Lower lobe of right lung (tissue), 2 donors: ENCODE measurements around the gene CORO2B. TPM values are rescaled to one million over a fixed set of nuclear protein-coding genes. Genes with fewer than 3 reads are reported as not detected.
A peak's percentile ranks its signal among the peaks of the same experiment; 100 is the strongest.

Source experiments
- ATAC-seq, 2 donors: fragments of 200-7000 bp; cut with Tn5 transposase; one replicate each; pipeline ENCODE4 v1.9.1; 2020 to 2022; ENCODE audit warnings: mild to moderate bottlenecking in 2 of 2, moderate library complexity in 2 of 2
- DNase-seq: peaks from one replicate; pipeline ENCODE4 v3.0.0-alpha.2; 2020
- H3K27ac ChIP-seq: fragments of 200-600 bp; one replicate; pipeline ENCODE4 v1.8.0; 2022
- H3K27me3 ChIP-seq: fragments of 200-600 bp; one replicate; pipeline ENCODE4 v1.8.0; 2022; ENCODE audit warnings: low read depth
- H3K36me3 ChIP-seq: fragments of 200-600 bp; one replicate; pipeline ENCODE4 v1.8.0; 2022; ENCODE audit warnings: mild to moderate bottlenecking
- H3K4me1 ChIP-seq: fragments of 200-600 bp; one replicate; pipeline ENCODE4 v1.8.0; 2022
- H3K4me3 ChIP-seq: fragments of 200-600 bp; one replicate; pipeline ENCODE4 v1.8.0; 2022; ENCODE audit warnings: mild to moderate bottlenecking
- H3K9me3 ChIP-seq: fragments of 200-600 bp; one replicate; pipeline ENCODE4 v1.8.0; 2022
- intact Hi-C: fragments of 100-400 bp; cut with DNase I; formaldehyde crosslinking; loops from one replicate; pipeline ENCODE4 v1.11.0; 2022
- long read RNA-seq: library from polyadenylated mRNA; unstranded; transcript quantifications from one replicate; pipeline ENCODE4 v2.0.0, GENCODE V29; 2021
- total RNA-seq: library from RNA; stranded (reverse); fragmentation: NEBNext Ultra II Directional; extraction: Animal tissue kit (Norgen Biotek cat#: 25700); gene quantifications from one replicate; pipeline ENCODE4 v1.2.1, GENCODE V29; 2021
- TF ChIP-seq, protein P1 (sequence below): fragments of 200-600 bp; IDR thresholded peaks from one replicate; pipeline ENCODE4 v1.8.0; 2022; ENCODE audit warnings: antibody characterized with exemption, mild to moderate bottlenecking
- donor health status: DM: no; HTN: yes; CAD: no; lungs with severe emphysema.

The CORO2B gene
- 6.8 TPM for total RNA-seq
- long read RNA-seq, partial matches to known transcripts: 7 of 13 reads
- long read RNA-seq, other reads (novel, unspliced or antisense): 2 of 13 reads

- H3K27ac ChIP-seq: peak within 1 kb of the TSS; percentile 73
- ATAC-seq (peak in 1 of 2 donors; percentile 3), DNase-seq (no peak)
- no peaks in the 10 kb centered on the region for H3K36me3 ChIP-seq
- TF ChIP-seq, protein P1, sequence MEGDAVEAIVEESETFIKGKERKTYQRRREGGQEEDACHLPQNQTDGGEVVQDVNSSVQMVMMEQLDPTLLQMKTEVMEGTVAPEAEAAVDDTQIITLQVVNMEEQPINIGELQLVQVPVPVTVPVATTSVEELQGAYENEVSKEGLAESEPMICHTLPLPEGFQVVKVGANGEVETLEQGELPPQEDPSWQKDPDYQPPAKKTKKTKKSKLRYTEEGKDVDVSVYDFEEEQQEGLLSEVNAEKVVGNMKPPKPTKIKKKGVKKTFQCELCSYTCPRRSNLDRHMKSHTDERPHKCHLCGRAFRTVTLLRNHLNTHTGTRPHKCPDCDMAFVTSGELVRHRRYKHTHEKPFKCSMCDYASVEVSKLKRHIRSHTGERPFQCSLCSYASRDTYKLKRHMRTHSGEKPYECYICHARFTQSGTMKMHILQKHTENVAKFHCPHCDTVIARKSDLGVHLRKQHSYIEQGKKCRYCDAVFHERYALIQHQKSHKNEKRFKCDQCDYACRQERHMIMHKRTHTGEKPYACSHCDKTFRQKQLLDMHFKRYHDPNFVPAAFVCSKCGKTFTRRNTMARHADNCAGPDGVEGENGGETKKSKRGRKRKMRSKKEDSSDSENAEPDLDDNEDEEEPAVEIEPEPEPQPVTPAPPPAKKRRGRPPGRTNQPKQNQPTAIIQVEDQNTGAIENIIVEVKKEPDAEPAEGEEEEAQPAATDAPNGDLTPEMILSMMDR: no peak
- peak within 1 kb of the TSS; percentile 69 for H3K4me3 ChIP-seq
- no peaks in the 10 kb centered on the region for H3K9me3 ChIP-seq
- peaks cover 7% of the 10 kb centered on the region for H3K27me3 ChIP-seq
- H3K4me1 ChIP-seq: peaks cover 19% of the 10 kb centered on the region
- intact Hi-C loops: no loop called here
These were observed at the start of gene CORO2B for GRCh38 chr15:68578980-68579935. Gene CORO2B (plus strand): TSS chr15:68578993. CDS start chr15:68579263, 270 bp downstream.

DNA sequence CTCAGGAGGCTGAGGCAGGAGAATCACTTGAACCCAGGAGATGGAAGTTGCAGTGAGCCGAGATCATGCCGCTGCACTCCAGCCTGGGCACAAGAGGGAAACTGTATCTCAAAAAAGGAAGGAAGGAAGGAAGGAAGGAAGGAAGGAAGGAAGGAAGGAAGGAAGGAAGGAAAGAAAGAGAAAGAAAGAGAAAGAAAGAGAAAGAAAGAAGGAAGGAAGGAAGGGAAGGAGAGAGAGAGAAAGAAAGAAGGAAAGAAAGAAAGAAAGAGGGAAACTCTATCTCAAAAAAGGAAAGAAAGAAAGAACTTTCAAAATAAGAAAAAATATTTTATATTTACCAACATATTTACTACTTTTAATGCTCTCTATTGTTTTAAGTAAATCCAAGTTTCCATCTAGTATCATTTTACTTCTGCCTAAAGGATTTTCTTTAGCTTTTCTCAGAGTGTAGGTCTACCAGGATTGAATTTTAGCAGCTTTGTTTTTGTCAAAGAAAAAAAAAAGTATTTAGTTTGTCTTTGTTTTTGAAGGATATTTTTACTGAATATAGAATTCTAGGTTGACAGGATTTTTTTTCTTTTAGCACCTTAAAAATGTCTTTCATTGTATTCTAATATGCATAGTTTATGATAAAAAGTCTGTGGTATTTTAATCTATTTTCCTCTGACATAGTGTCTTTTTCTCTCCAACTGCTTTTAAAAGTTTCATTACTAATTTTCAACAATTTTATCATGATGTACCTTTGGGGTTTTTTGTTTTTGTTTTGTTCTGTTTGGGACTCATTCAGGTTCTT is 47.2 kb upstream of the CORO2B start:
- TF ChIP-seq, protein P1: no peak
- Histone ChIP-seq H3K27me3 (no peaks in the 10 kb centered on the region), H3K9me3 (peaks cover 11% of the 10 kb centered on the region), H3K4me3 (no peak overlapping the region), H3K36me3 (no peaks in the 10 kb centered on the region), H3K27ac (no peak overlapping the region), H3K4me1 (no peaks in the 10 kb centered on the region)
- ATAC-seq (no peak), DNase-seq (no peak)
- intact Hi-C loops: no loop called here

- H3K27me3 ChIP-seq: no peaks in the 10 kb centered on the region
- TF ChIP-seq, protein P1: no peak
- peaks cover 11% of the 10 kb centered on the region for H3K9me3 ChIP-seq
- ATAC-seq (no peak), DNase-seq (no peak)
- intact Hi-C loops: no loop called here
- H3K27ac ChIP-seq: no peak overlapping the region
- H3K36me3 ChIP-seq: no peaks in the 10 kb centered on the region
- no peaks in the 10 kb centered on the region for H3K4me1 ChIP-seq
- H3K4me3 ChIP-seq: no peak overlapping the region
These were observed 42.3 kb upstream of the CORO2B start for GRCh38 chr15:68536331-68537095.

DNA sequence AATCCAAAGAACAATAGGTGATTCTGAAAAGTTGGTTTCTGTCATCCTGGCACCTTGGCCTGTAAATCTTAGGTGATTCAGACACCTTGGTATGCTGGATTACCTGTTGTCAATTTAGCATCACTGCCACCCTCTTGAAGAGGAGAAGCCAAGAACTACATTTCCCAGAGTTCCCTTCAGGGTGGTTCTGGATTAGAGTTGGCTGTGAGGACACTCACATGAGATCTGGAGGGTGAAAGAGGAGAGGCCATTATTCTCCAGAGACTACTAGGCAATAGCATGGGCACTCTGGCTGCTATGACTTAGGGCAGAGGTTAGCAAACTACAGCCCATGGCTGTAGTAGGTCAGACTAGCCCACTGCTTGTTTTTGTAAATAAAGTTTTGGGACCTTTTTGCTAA is 41.7 kb upstream of the CORO2B start:
- DNase-seq: no peak
- intact Hi-C loops: no loop called here

More for the DNA sequence above, 41.7 kb upstream of the CORO2B start:
- no peak overlapping the region for H3K4me3 ChIP-seq
- no peak overlapping the region for H3K27ac ChIP-seq
- TF ChIP-seq, protein P1: no peak
- peaks cover 10% of the 10 kb centered on the region for H3K9me3 ChIP-seq
- H3K36me3 ChIP-seq: no peaks in the 10 kb centered on the region
- no peaks in the 10 kb centered on the region for H3K4me1 ChIP-seq
- no peak for ATAC-seq
- H3K27me3 ChIP-seq: no peaks in the 10 kb centered on the region
